K562 (cell line): ENCODE measurements around the gene SPDYE3. TPM values are rescaled to one million over a fixed set of nuclear protein-coding genes. Genes with fewer than 3 reads are reported as not detected.
A peak's percentile ranks its signal among the peaks of the same experiment; 100 is the strongest.

Source experiments
- ADNP ChIP-seq: fragments of 200-800 bp; sonication (Bioruptor generic); IDR thresholded peaks from 2 replicates; pipeline ENCODE4 v1.6.1; 2016; ENCODE audit warnings: missing genetic modification characterization, missing compliant biosample characterization
- ATF1 ChIP-seq, 2 experiments: fragments of 450-650 bp in 1 of 2; IDR thresholded peaks; 2 replicates each; pipeline ENCODE4 v1.6.1; 2016; ENCODE audit warnings: missing compliant biosample characterization in 1 of 2, missing genetic modification characterization in 1 of 2
- CEBPG ChIP-seq, 3 experiments: fragments of 200-800 bp in 1 of 3; sonication (Bioruptor generic) in 1 of 3; sonication (generic) in 1 of 3; formaldehyde crosslinking in 1 of 3; IDR thresholded peaks in 2 of 3; conservative IDR thresholded peaks in 1 of 3; 2 replicates each; pipeline versions ENCODE4 v1.6.1 to v1.8.0; 2016 to 2022; ENCODE audit warnings: missing compliant biosample characterization in 2 of 3, missing genetic modification characterization in 2 of 3, mild to moderate bottlenecking in 1 of 3, missing genetic modification reagents in 1 of 3
- ELF2 ChIP-seq: fragments of 250-450 bp; sonication (Bioruptor Pico); IDR thresholded peaks from 2 replicates; pipeline ENCODE4 v1.5.0; 2021; ENCODE audit warnings: mild to moderate bottlenecking
- GATA2 ChIP-seq: sonication (generic); formaldehyde crosslinking; IDR thresholded peaks from 2 replicates; pipeline ENCODE4 v1.4.0; 2020; ENCODE audit warnings: mild to moderate bottlenecking, missing genetic modification reagents
- POLR2A ChIP-seq: fragments of 450-650 bp; conservative IDR thresholded peaks from 2 replicates; pipeline ENCODE4 v1.6.1; 2016
- SIRT6 ChIP-seq: IDR thresholded peaks from one replicate; pipeline ENCODE4 v1.6.1; 2012; ENCODE audit warnings: low read depth, mild to moderate bottlenecking, control low read depth, inconsistent platforms, low read length, moderate library complexity
- TEAD4 ChIP-seq, 2 experiments: sonication (generic) in 1 of 2; formaldehyde crosslinking in 1 of 2; IDR thresholded peaks; 2 replicates each; pipeline versions ENCODE4 v1.6.1 to v1.8.0; 2012 to 2022; ENCODE audit warnings: borderline replicate concordance in 1 of 2, inconsistent platforms in 1 of 2, low read length in 1 of 2, mild to moderate bottlenecking in 1 of 2, missing genetic modification reagents in 1 of 2
- ZBTB2 ChIP-seq: fragments of 450-650 bp; IDR thresholded peaks from 2 replicates; pipeline ENCODE4 v1.6.1; 2016; ENCODE audit warnings: antibody characterized with exemption
- ZNF584 ChIP-seq: fragments of 200-800 bp; sonication (Bioruptor generic); IDR thresholded peaks from 2 replicates; pipeline ENCODE4 v1.6.1; 2016; ENCODE audit warnings: low read depth, mild to moderate bottlenecking, missing genetic modification characterization, missing compliant biosample characterization
- ZNF740 ChIP-seq, 3 experiments: fragments of 200-800 bp in 1 of 3; sonication (Bioruptor generic) in 1 of 3; sonication (generic) in 1 of 3; formaldehyde crosslinking in 1 of 3; IDR thresholded peaks; 2 replicates each; pipeline versions ENCODE4 v1.6.1 to v1.8.0; 2016 to 2022; ENCODE audit warnings: mild to moderate bottlenecking in 2 of 3, missing compliant biosample characterization in 2 of 3, missing genetic modification characterization in 2 of 3, missing genetic modification reagents in 1 of 3
- polyA plus RNA-seq, 8 experiments: library from polyadenylated mRNA; depleted of rRNA in 4 of 8; stranded (reverse) in 5 of 8; unstranded in 3 of 8; fragments of >200 nt; fragmentation: Nextera tagmentation in 2 of 8; fragmentation: Illumina TruSeq in 1 of 8; extraction: Ambion mirVana in 2 of 8; extraction: Trizol in 1 of 8; gene quantifications; 2 replicates each; pipeline versions ENCODE4 v1.2.1 to v1.2.3, GENCODE V29; 2011 to 2014; ENCODE audit warnings: inconsistent platforms in 1 of 8, missing spikeins in 1 of 8
- total RNA-seq, 7 experiments: library from RNA; depleted of rRNA in 6 of 7; stranded (reverse); fragments of >200 nt in 6 of 7; fragmentation: Illumina TruSeq in 2 of 7; extraction: Trizol in 2 of 7; gene quantifications; 2 replicates each; pipeline versions ENCODE4 v1.2.1 to v1.2.3, GENCODE V29; 2011 to 2021; ENCODE audit warnings: low replicate concordance in 1 of 7
- TF ChIP-seq, protein P1 (sequence below): fragments of 200-800 bp; sonication (Bioruptor generic); IDR thresholded peaks from 2 replicates; pipeline ENCODE4 v1.6.1; 2016; ENCODE audit warnings: missing genetic modification characterization, missing compliant biosample characterization
- TF ChIP-seq, protein P2 (sequence below): fragments of 250-450 bp; sonication (Bioruptor Pico); IDR thresholded peaks from 2 replicates; pipeline ENCODE4 v1.8.0; 2021; ENCODE audit warnings: moderate library complexity, mild to moderate bottlenecking, inconsistent platforms
- TF ChIP-seq, protein P3 (sequence below): fragments of 200-400 bp; formaldehyde crosslinking; IDR thresholded peaks from 2 replicates; pipeline ENCODE4 v1.6.1; 2017; ENCODE audit warnings: mild to moderate bottlenecking, low read depth, low read length, moderate library complexity

Gene SPDYE3
- total and polyA plus RNA-seq, 9 of the 15 experiments (the other 6 are each of a cell fraction or from before 2014, with no cell fraction given), result 0.04 to 3.3 (median 1.2) TPM; not detected in 6

- TF ChIP-seq, protein P1, sequence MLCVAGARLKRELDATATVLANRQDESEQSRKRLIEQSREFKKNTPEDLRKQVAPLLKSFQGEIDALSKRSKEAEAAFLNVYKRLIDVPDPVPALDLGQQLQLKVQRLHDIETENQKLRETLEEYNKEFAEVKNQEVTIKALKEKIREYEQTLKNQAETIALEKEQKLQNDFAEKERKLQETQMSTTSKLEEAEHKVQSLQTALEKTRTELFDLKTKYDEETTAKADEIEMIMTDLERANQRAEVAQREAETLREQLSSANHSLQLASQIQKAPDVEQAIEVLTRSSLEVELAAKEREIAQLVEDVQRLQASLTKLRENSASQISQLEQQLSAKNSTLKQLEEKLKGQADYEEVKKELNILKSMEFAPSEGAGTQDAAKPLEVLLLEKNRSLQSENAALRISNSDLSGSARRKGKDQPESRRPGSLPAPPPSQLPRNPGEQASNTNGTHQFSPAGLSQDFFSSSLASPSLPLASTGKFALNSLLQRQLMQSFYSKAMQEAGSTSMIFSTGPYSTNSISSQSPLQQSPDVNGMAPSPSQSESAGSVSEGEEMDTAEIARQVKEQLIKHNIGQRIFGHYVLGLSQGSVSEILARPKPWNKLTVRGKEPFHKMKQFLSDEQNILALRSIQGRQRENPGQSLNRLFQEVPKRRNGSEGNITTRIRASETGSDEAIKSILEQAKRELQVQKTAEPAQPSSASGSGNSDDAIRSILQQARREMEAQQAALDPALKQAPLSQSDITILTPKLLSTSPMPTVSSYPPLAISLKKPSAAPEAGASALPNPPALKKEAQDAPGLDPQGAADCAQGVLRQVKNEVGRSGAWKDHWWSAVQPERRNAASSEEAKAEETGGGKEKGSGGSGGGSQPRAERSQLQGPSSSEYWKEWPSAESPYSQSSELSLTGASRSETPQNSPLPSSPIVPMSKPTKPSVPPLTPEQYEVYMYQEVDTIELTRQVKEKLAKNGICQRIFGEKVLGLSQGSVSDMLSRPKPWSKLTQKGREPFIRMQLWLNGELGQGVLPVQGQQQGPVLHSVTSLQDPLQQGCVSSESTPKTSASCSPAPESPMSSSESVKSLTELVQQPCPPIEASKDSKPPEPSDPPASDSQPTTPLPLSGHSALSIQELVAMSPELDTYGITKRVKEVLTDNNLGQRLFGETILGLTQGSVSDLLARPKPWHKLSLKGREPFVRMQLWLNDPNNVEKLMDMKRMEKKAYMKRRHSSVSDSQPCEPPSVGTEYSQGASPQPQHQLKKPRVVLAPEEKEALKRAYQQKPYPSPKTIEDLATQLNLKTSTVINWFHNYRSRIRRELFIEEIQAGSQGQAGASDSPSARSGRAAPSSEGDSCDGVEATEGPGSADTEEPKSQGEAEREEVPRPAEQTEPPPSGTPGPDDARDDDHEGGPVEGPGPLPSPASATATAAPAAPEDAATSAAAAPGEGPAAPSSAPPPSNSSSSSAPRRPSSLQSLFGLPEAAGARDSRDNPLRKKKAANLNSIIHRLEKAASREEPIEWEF (CRISPR knock-in tag), result no peak
- TF ChIP-seq TEAD4 (IDR thresholded peaks at IDR 0.05; ENCODE audit: low read length) (peak; percentile 23; the same call in 1 of the 2 replicates), TEAD4 (CRISPR knock-in tag; IDR thresholded peaks at IDR 0.05; ENCODE audit: borderline replicate concordance) (no peak), ATF1 (CRISPR knock-in tag; IDR thresholded peaks at IDR 0.05) (no peak), ATF1 (tag; IDR thresholded peaks at IDR 0.05) (no peak; the same call in 1 of the 2 replicates), ZBTB2 (no peak), GATA2 (no peak), ELF2 (no peak), ZNF584 (CRISPR knock-in tag) (no peak), CEBPG (CRISPR knock-in tag; IDR thresholded peaks at IDR 0.05) (no peak; the same call in 1 of the 2 replicates), CEBPG (tag; conservative IDR thresholded peaks at IDR 0.05 in 1 of 2, IDR thresholded peaks at IDR 0.05 in 1 of 2) (no peak), ZNF740 (CRISPR knock-in tag; IDR thresholded peaks at IDR 0.05) (no peak), ZNF740 (tag; IDR thresholded peaks at IDR 0.05) (no peak), POLR2A (peak; percentile 58), SIRT6 (no peak), ADNP (no peak)
- TF ChIP-seq, protein P2, sequence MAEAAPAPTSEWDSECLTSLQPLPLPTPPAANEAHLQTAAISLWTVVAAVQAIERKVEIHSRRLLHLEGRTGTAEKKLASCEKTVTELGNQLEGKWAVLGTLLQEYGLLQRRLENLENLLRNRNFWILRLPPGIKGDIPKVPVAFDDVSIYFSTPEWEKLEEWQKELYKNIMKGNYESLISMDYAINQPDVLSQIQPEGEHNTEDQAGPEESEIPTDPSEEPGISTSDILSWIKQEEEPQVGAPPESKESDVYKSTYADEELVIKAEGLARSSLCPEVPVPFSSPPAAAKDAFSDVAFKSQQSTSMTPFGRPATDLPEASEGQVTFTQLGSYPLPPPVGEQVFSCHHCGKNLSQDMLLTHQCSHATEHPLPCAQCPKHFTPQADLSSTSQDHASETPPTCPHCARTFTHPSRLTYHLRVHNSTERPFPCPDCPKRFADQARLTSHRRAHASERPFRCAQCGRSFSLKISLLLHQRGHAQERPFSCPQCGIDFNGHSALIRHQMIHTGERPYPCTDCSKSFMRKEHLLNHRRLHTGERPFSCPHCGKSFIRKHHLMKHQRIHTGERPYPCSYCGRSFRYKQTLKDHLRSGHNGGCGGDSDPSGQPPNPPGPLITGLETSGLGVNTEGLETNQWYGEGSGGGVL (CRISPR knock-in tag), result no peak
- TF ChIP-seq, protein P3, sequence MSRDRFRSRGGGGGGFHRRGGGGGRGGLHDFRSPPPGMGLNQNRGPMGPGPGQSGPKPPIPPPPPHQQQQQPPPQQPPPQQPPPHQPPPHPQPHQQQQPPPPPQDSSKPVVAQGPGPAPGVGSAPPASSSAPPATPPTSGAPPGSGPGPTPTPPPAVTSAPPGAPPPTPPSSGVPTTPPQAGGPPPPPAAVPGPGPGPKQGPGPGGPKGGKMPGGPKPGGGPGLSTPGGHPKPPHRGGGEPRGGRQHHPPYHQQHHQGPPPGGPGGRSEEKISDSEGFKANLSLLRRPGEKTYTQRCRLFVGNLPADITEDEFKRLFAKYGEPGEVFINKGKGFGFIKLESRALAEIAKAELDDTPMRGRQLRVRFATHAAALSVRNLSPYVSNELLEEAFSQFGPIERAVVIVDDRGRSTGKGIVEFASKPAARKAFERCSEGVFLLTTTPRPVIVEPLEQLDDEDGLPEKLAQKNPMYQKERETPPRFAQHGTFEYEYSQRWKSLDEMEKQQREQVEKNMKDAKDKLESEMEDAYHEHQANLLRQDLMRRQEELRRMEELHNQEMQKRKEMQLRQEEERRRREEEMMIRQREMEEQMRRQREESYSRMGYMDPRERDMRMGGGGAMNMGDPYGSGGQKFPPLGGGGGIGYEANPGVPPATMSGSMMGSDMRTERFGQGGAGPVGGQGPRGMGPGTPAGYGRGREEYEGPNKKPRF, result no peak
Observed at GRCh38 chr7:100369105-100369504, 61.6 kb downstream of the SPDYE3 start (continued).
